Coronary artery (tissue), 2 donors: Measurements from ENCODE around the gene BANF2.

Experiments used
- DNase-seq: peaks from one replicate; pipeline ENCODE4 v3.0.0-alpha.2; 2017; ENCODE audit warnings: low spot score
- H3K27ac ChIP-seq, 2 donors: fragments of 200-600 bp; sonication (generic); one replicate each; pipeline ENCODE4 v1.5.1; 2016 to 2019
- H3K4me3 ChIP-seq: fragments of 200-600 bp; sonication (generic); 2 replicates; pipeline ENCODE4 v1.5.1; 2016; ENCODE audit warnings: mild to moderate bottlenecking, moderate library complexity
- CTCF ChIP-seq: fragments of 200-600 bp; sonication (generic); IDR thresholded peaks from one replicate; pipeline ENCODE4 v1.5.1; 2019; ENCODE audit warnings: antibody characterized with exemption

BANF2 gene

GRCh38 chr20:17664025-17664633 lies 35.6 kb upstream of the BANF2 start:
- peak overlapping the region in 1 of 2 donors; percentile 54 for H3K27ac ChIP-seq
- no peak for DNase-seq
- no peak overlapping the region for H3K4me3 ChIP-seq
- TF ChIP-seq CTCF = no peak

- TF ChIP-seq CTCF = no peak
- no peak for DNase-seq
- Histone ChIP-seq H3K4me3 (no peak overlapping the region), H3K27ac (peak overlapping the region; percentile 21 to 34)
These were observed 34.0 kb upstream of the BANF2 start for GRCh38 chr20:17665756-17666155.

GRCh38 chr20:17666481-17666880 lies 33.3 kb upstream of the BANF2 start:
- Histone ChIP-seq H3K4me3 (no peak overlapping the region), H3K27ac (peak overlapping the region; percentile 21 to 34)
- DNase-seq = peak; percentile 63
- TF ChIP-seq CTCF = no peak

GRCh38 chr20:17667445-17667844 lies 32.3 kb upstream of the BANF2 start:
- TF ChIP-seq CTCF = no peak
- H3K4me3 ChIP-seq = no peak overlapping the region
- DNase-seq = peak; percentile 40
- no peak overlapping the region for H3K27ac ChIP-seq

DNA sequence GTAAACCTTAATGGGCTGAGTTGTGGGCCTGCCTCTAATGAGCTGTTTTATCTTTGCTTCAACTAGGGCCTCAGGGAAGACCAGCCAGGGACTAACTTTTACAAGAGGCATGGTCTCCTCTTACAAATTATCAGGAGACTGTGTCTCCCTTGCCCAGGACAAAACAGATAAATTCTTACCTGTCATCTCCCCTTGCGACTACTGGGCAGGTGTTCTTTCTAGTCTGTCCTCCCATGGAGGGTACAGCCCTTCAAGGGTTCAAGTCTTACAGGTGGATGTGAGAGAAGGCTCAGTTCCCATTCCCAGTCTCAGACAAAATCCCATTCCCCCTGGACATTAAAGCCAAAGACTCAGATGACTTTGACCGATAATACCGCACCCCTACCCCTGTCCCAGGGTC lies 31.3 kb upstream of the BANF2 start:
- TF ChIP-seq CTCF = no peak
- Histone ChIP-seq H3K4me3 (no peak overlapping the region), H3K27ac (no peak overlapping the region)
- no peak for DNase-seq

- DNase-seq = no peak
- no peak for TF ChIP-seq CTCF
- no peak overlapping the region for H3K4me3 ChIP-seq
- H3K27ac ChIP-seq = no peak overlapping the region
These were observed 30.3 kb upstream of the BANF2 start for GRCh38 chr20:17669306-17669931.

DNA sequence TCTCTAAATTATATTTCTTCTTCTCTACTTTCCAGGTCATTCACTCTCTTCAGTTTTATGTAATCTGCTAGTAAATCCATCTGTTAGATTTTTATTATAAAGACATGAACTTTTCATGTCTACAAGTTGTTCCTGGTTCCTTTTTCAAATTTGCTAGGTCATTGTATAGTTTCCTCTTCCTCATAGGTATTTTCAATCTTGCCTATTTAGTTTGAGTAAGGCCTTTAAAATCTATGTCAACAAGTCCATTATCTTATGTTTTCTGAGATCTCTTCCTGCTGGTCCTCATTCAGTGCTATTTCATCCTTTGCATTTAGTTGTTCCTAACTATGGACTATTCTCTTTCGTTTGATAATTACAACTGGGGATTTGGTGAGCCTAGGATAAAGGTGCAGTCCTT lies 28.8 kb upstream of the BANF2 start:
- Histone ChIP-seq H3K27ac (no peak overlapping the region), H3K4me3 (no peak overlapping the region)
- no peak for DNase-seq
- no peak for TF ChIP-seq CTCF
